Suprapubic skin (tissue), 4 donors: ENCODE results near the gene STX11.

Experiments used
- CTCF ChIP-seq, 2 donors: fragments of 200-600 bp in 1 of 2; fragments of 450-650 bp in 1 of 2; sonication (generic) in 1 of 2; IDR thresholded peaks; one replicate each; pipeline ENCODE4 v1.5.1; 2016 to 2019; ENCODE audit warnings: antibody characterized with exemption in 2 of 2, mild to moderate bottlenecking in 1 of 2, moderate library complexity in 1 of 2
- POLR2A ChIP-seq, 2 donors: fragments of 450-650 bp; IDR thresholded peaks; one replicate each; pipeline ENCODE4 v1.6.1; 2017; ENCODE audit warnings: antibody characterized with exemption in 2 of 2, mild to moderate bottlenecking in 2 of 2, moderate library complexity in 2 of 2
- POLR2AphosphoS5 ChIP-seq, 3 donors: sonication (generic); formaldehyde crosslinking; IDR thresholded peaks; one replicate each; pipeline ENCODE4 v1.6.1; 2017; ENCODE audit warnings: antibody characterized with exemption in 3 of 3

GRCh38 chr6:144193181-144193580 lies 42.9 kb downstream of the STX11 start:
- no peak for TF ChIP-seq POLR2A (IDR thresholded peaks at IDR 0.05)
- TF ChIP-seq CTCF (IDR thresholded peaks at IDR 0.05): no peak
- no peak for TF ChIP-seq POLR2AphosphoS5 (IDR thresholded peaks at IDR 0.05)
